ENCODE measurements around the gene MACROD2.

The MACROD2 gene

DNA sequence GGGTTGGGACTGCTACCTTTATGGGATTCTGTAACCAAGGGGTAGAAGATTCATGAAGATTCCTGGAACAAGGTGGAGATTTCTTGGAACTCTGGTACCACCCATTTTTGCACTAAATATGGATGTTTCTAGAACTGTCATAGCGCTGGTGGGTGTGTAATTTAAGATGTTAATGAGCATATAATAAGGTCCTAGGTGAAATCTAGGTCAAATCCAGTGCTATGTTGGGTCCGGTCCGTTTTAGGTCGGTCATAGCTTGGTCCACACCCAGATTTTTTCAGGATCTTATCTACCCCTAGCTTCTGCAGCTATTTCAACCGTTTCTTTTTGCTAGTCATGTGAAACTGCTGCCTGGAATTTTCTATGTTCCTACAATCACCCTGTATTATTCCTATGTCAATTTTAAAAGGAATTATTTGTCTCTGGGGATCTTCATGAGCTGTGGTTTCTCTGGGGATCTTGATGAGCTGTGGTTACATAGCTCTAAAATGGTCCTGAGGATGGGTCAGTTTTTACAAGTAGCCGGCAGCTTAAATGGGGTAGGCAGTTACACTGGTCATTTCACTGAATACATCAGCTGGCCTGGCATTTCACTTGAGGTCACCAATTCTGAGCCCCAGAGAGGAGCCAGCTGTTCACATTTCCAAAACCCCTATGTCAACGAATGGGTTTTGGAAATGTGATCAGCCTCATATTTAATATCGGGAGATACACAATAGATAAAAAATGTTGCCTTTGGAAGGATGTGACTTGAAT lies 994.4 kb downstream of the MACROD2 start:
- H3K4me3 ChIP-seq (ENCODE audit: low read length) = no peak overlapping the region
- no peak for DNase-seq (ENCODE audit: low read depth)
- TF ChIP-seq, protein P1, sequence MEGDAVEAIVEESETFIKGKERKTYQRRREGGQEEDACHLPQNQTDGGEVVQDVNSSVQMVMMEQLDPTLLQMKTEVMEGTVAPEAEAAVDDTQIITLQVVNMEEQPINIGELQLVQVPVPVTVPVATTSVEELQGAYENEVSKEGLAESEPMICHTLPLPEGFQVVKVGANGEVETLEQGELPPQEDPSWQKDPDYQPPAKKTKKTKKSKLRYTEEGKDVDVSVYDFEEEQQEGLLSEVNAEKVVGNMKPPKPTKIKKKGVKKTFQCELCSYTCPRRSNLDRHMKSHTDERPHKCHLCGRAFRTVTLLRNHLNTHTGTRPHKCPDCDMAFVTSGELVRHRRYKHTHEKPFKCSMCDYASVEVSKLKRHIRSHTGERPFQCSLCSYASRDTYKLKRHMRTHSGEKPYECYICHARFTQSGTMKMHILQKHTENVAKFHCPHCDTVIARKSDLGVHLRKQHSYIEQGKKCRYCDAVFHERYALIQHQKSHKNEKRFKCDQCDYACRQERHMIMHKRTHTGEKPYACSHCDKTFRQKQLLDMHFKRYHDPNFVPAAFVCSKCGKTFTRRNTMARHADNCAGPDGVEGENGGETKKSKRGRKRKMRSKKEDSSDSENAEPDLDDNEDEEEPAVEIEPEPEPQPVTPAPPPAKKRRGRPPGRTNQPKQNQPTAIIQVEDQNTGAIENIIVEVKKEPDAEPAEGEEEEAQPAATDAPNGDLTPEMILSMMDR (conservative IDR thresholded peaks at IDR 0.05; ENCODE audit: low read length) = no peak

DNA sequence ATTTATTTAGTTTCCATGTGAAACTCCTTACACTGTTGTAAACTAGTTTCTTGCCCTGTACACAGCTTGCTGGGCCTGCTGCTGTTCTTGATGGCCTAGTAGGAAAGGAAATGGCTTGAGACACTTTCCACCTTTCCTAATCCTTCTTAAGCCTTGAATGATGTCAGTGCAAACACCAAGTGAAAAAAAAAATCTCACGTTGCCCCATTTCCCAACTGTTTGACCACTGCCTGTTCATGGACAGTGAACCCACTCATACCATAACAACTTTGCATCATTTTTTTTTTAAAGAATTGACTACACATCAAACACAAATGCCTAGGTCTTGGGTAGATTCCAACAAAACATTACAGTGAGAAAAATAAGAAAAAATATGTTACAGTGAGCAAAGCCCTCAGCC lies 995.7 kb downstream of the MACROD2 start:
- TF ChIP-seq, protein P1 (conservative IDR thresholded peaks at IDR 0.05; ENCODE audit: low read length) = no peak
- no peak overlapping the region for H3K4me3 ChIP-seq (ENCODE audit: low read length)

DNA sequence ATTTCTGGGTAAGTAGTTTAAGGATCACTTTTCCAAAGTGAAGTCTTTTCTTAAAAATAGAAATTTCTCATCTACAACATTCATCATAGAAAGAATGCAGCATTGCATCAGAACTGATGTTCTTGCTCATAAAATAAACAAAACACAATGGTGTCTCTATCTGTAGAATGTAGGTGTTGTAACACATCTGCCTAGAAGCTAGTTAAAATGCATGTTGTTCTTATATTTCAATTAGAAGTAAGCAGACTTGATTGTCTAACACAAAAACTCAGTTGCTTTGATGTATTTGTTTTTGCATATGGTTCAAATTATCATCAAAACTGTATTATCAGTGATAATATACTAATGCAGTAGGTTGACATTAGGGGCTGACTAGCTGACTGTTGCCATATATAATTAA lies 996.8 kb downstream of the MACROD2 start:
- DNase-seq (ENCODE audit: low read depth) = peak; percentile 67
- no peak overlapping the region for H3K4me3 ChIP-seq (ENCODE audit: low read length)
- TF ChIP-seq, protein P1 (conservative IDR thresholded peaks at IDR 0.05; ENCODE audit: low read length) = no peak

More for the DNA sequence above, 995.7 kb downstream of the MACROD2 start:
- peak; percentile 60 for DNase-seq (ENCODE audit: low read depth)

DNA sequence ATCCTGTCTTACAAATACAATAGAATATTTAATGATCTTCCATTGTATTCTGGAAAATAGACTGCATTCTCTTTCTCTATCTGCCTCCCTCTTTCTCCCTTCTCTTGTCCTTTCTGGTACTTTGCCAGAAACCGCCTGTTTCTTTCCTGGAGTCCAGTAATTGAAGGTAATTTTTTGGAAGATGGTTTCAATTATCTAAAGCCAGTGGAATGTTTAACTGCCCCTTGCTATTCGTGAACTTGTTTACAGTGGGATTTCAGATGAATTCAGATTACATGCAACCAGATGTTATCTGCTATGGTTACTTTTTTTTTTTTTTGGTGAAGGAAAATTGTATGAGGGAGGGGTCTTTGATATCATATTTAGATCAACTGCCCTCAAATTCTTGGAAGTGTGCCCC lies 997.6 kb downstream of the MACROD2 start:
- TF ChIP-seq, protein P1 (conservative IDR thresholded peaks at IDR 0.05; ENCODE audit: low read length) = no peak
- H3K4me3 ChIP-seq (ENCODE audit: low read length) = no peak overlapping the region
- peak; percentile 71 for DNase-seq (ENCODE audit: low read depth)

DNA sequence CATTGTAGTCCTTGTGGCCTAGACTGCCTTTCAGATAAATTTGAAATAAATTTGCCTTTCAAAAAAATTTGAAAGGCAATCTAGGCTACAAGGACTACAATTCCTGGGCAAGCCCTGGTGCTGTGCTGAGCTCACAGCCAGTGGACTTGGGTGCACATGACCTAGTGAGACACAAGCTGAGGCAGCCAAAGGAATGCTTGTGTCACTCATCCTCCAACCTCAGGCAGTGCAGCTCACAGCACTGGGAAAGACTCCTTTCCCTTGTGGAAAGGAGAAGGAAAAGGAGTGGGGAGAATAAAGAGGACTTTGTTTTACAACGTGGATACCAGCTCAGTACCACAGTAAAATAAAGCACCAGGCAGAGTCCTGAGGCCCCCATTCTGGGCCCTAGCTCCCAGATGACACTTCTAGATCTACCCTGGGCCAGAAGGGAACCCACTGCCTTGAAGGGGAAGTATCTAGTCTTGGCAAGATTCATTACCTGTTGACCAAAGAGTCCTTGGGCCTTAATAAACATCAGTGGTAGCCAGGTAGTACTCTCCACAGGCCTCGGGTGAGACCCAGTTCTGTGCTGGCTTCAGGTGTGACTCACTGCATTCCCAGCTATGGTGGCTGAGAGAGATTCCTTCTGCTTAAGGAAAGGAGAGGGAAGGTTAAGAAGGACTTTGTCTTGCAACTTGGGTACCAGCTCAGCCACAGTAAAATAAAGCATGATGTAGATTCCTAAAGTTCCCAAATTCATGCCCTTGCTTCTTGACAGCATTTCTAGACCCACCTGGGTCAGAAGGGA lies 1001.8 kb downstream of the MACROD2 start:
- TF ChIP-seq, protein P1 (conservative IDR thresholded peaks at IDR 0.05; ENCODE audit: low read length) = no peak
- DNase-seq (ENCODE audit: low read depth) = no peak
- no peak overlapping the region for H3K4me3 ChIP-seq (ENCODE audit: low read length)

DNA sequence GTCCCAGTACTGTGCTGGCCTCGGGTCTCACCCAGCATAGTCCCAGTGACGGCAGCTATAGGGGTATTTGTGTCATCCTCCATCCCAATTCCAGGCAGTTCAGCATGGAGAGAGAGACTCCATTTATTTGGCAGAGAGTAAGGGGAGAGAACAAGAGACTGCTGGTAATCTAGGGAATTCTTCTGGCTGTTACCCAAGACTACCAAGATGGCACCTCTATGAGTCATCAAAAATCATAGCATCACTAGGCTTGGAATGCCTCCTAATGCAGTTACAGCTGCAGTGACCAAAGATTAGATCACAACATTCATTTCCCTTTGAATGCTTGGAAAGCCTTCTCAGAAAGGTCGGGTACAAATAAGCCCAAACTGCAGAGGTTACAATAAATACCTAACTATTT lies 1002.5 kb downstream of the MACROD2 start:
- TF ChIP-seq, protein P1 (conservative IDR thresholded peaks at IDR 0.05; ENCODE audit: low read length) = no peak
- peak; percentile 46 for DNase-seq (ENCODE audit: low read depth)
- H3K4me3 ChIP-seq (ENCODE audit: low read length) = no peak overlapping the region
